Neural cell (in vitro differentiated cells): ENCODE results near the gene KLHDC2. TPM values are rescaled to one million over a fixed set of nuclear protein-coding genes. Genes with fewer than 3 reads are reported as not detected.

Experiments
- polyA plus RNA-seq: library from polyadenylated mRNA; depleted of rRNA; stranded (reverse); fragments of >200 nt; gene quantifications from 2 replicates; pipeline ENCODE4 v1.2.3, GENCODE V29; 2014

The KLHDC2 gene
- polyA plus RNA-seq, 1 donor from 2014 or later = 290 TPM

Other genes starting within 250 kb of the KLHDC2 start
- 6,695 and 7,007 TPM in 2 replicates for gene RPS29, start 181.8 kb upstream of the KLHDC2 start, polyA plus RNA-seq
- 4.4 TPM in 2 replicates for gene LRR1, start 169.2 kb upstream of the KLHDC2 start, polyA plus RNA-seq
- 130 and 147 TPM in 2 replicates for gene RPL36AL, start 147.5 kb upstream of the KLHDC2 start, polyA plus RNA-seq
- 23.7 and 24.7 TPM in 2 replicates for gene MGAT2, start 147.4 kb upstream of the KLHDC2 start, polyA plus RNA-seq
- 37.2 and 41.6 TPM in 2 replicates for gene DNAAF2, start 132.9 kb upstream of the KLHDC2 start, polyA plus RNA-seq
- gene POLE2, start 79.9 kb upstream of the KLHDC2 start, polyA plus RNA-seq = 2.8 and 7.9 TPM in 2 replicates
- gene KLHDC1, start 75.0 kb upstream of the KLHDC2 start, polyA plus RNA-seq = 5.2 and 6.5 TPM in 2 replicates
- gene NEMF, start 84.6 kb downstream of the KLHDC2 start, polyA plus RNA-seq = 91.0 and 113 TPM in 2 replicates
- 23.0 and 24.1 TPM in 2 replicates for gene ARF6, start 124.9 kb downstream of the KLHDC2 start, polyA plus RNA-seq